Esophagus squamous epithelium (tissue), 4 donors: ENCODE measurements around the gene LIMCH1.

Experiments
- POLR2A ChIP-seq, 4 donors: fragments of 450-650 bp; IDR thresholded peaks; one replicate each; pipeline ENCODE4 v1.6.1; 2017; ENCODE audit warnings: antibody characterized with exemption in 4 of 4, mild to moderate bottlenecking in 4 of 4, moderate library complexity in 3 of 4
- TF ChIP-seq, protein P1 (sequence below), 6 experiments: fragments of 450-650 bp in 4 of 6; fragments of 200-600 bp in 2 of 6; sonication (generic) in 2 of 6; IDR thresholded peaks; one replicate each; pipeline ENCODE4 v1.5.1; 2016 to 2019; ENCODE audit warnings: antibody characterized with exemption in 6 of 6, mild to moderate bottlenecking in 4 of 6, moderate library complexity in 4 of 6

DNA sequence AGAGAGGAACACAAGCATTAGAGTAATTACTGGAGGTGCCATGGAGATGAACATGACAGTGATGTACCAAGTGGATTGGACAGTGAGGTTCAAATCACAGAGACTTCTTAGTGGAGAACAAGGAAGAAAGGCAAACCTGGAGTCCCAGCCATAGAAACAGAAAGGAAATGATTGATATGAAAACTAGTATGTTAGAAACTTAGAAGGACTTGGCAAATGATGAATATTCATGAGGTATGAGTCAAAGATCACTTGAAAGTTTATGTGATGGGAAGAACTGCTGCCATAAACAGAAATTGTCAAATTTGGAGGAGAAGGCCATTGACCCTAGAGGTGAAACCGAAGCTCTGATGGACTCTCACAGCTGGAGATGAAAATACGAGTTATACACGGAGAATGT lies 122.4 kb downstream of the LIMCH1 start:
- TF ChIP-seq, protein P1, sequence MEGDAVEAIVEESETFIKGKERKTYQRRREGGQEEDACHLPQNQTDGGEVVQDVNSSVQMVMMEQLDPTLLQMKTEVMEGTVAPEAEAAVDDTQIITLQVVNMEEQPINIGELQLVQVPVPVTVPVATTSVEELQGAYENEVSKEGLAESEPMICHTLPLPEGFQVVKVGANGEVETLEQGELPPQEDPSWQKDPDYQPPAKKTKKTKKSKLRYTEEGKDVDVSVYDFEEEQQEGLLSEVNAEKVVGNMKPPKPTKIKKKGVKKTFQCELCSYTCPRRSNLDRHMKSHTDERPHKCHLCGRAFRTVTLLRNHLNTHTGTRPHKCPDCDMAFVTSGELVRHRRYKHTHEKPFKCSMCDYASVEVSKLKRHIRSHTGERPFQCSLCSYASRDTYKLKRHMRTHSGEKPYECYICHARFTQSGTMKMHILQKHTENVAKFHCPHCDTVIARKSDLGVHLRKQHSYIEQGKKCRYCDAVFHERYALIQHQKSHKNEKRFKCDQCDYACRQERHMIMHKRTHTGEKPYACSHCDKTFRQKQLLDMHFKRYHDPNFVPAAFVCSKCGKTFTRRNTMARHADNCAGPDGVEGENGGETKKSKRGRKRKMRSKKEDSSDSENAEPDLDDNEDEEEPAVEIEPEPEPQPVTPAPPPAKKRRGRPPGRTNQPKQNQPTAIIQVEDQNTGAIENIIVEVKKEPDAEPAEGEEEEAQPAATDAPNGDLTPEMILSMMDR (IDR thresholded peaks at IDR 0.05) = no peak
- no peak for TF ChIP-seq POLR2A (IDR thresholded peaks at IDR 0.05)
